A673 (cell line): ENCODE measurements around the gene RRM2. TPM values are rescaled to one million over a fixed set of nuclear protein-coding genes. Genes with fewer than 3 reads are reported as not detected.

ENCODE experiments used
- BruUV-seq: library from RNA; stranded (reverse); fragments of 400-500 nt; replicated peaks from 2 replicates; lab custom pipeline; 2021; lab: Mats Ljungman, UMichigan
- CTCF ChIA-PET: fragments of 300-600 bp; sonication (Branson Sonifier 250); formaldehyde crosslinking; loops from one replicate; lab custom pipeline; 2022; ENCODE audit warnings: antibody characterized with exemption; lab: Charles Lee
- POLR2A ChIA-PET: fragments of 300-600 bp; sonication (Branson Sonifier 250); formaldehyde crosslinking; loops from one replicate; lab custom pipeline; 2022; ENCODE audit warnings: antibody characterized with exemption; ENCODE audit not compliant: low non-redundant PET; lab: Charles Lee
- DNase-seq: peaks from one replicate; pipeline ENCODE4 v3.0.0-alpha.2; 2015; ENCODE audit warnings: low spot score
- H3K27ac ChIP-seq: fragments of 200-600 bp; sonication (generic); 2 replicates; pipeline ENCODE4 v1.5.1; 2016; ENCODE audit warnings: mixed run types, low read depth, mild to moderate bottlenecking, mixed read lengths, antibody characterized with exemption, low read length; ENCODE audit not compliant: poor library complexity, severe bottlenecking
- H3K27me3 ChIP-seq: fragments of 200-600 bp; sonication (generic); replicated peaks from 2 replicates; pipeline ENCODE4 v1.6.1; 2017; ENCODE audit warnings: mixed run types, low read depth, mild to moderate bottlenecking, mixed read lengths, antibody characterized with exemption, low read length; ENCODE audit not compliant: insufficient read depth, poor library complexity
- H3K36me3 ChIP-seq: fragments of 200-600 bp; sonication (generic); 2 replicates; pipeline ENCODE4 v1.6.1; 2016; ENCODE audit warnings: mixed run types, mild to moderate bottlenecking, mixed read lengths, antibody characterized with exemption, low read length; ENCODE audit not compliant: insufficient read depth, poor library complexity, severe bottlenecking
- H3K4me1 ChIP-seq: fragments of 200-600 bp; sonication (generic); 2 replicates; pipeline ENCODE4 v1.6.1; 2017; ENCODE audit warnings: mixed run types, mild to moderate bottlenecking, mixed read lengths, antibody characterized with exemption, low read length; ENCODE audit not compliant: insufficient read depth, poor library complexity, severe bottlenecking
- H3K4me3 ChIP-seq: fragments of 200-600 bp; sonication (generic); 2 replicates; pipeline ENCODE4 v1.5.1; 2016; ENCODE audit warnings: low read depth, mixed run types, mild to moderate bottlenecking, mixed read lengths, low read length; ENCODE audit not compliant: poor library complexity, severe bottlenecking
- H3K9me3 ChIP-seq: fragments of 200-600 bp; sonication (generic); 2 replicates; pipeline ENCODE4 v1.6.1; 2016; ENCODE audit warnings: mixed run types, low read depth, mild to moderate bottlenecking, mixed read lengths, antibody characterized with exemption, low read length; ENCODE audit not compliant: poor library complexity, severe bottlenecking
- CTCF ChIP-seq: fragments of 300-800, 200-600 bp; sonication (generic); conservative IDR thresholded peaks from 2 replicates; pipeline ENCODE4 v1.5.1; 2017; ENCODE audit warnings: low read depth, mild to moderate bottlenecking, antibody characterized with exemption, low read length, moderate library complexity, mixed read lengths
- EZH2 ChIP-seq: fragments of 200-600 bp; sonication (generic); IDR thresholded peaks from 2 replicates; pipeline ENCODE4 v1.6.1; 2017; ENCODE audit warnings: borderline replicate concordance, low read depth, mild to moderate bottlenecking, mixed read lengths, antibody characterized with exemption, low read length; ENCODE audit not compliant: poor library complexity, severe bottlenecking
- intact Hi-C: fragments of 100-400 bp; cut with micrococcal nuclease; formaldehyde crosslinking; loops from one replicate; pipeline ENCODE4 v1.10.0; 2022; ENCODE audit not compliant: unreplicated experiment
- total RNA-seq: library from RNA; stranded (reverse); gene quantifications from 2 replicates; pipeline ENCODE4 v1.2.3, GENCODE V29; 2021

The RRM2 gene
- total RNA-seq, 1 experiment from 2014 or later, result 486 TPM

DNA sequence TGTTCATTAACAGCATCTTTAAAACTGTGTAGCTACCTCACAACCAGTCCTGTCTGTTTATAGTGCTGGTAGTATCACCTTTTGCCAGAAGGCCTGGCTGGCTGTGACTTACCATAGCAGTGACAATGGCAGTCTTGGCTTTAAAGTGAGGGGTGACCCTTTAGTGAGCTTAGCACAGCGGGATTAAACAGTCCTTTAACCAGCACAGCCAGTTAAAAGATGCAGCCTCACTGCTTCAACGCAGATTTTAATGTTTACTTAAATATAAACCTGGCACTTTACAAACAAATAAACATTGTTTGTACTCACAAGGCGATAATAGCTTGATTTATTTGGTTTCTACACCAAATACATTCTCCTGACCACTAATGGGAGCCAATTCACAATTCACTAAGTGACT lies 7.0 kb downstream of the RRM2 start:
- intact Hi-C loops, result no loop called here

GRCh38 chr2:10132043-10132575 lies 9.6 kb downstream of the RRM2 start:
- H3K27ac ChIP-seq, result no peak overlapping the region
- POLR2A ChIA-PET, result no interaction called here
- no peak overlapping the region for H3K4me3 ChIP-seq
- H3K4me1 ChIP-seq, result no peaks in the 10 kb centered on the region
- H3K36me3 ChIP-seq, result peaks cover 49% of the 10 kb centered on the region
- CTCF ChIA-PET, result no interaction called here
- H3K27me3 ChIP-seq, result no peaks in the 10 kb centered on the region
- intact Hi-C loops, result no loop called here
- H3K9me3 ChIP-seq, result no peaks in the 10 kb centered on the region
- BruUV-seq, result no TSS peak
- no peak for DNase-seq
- TF ChIP-seq CTCF (no peak), EZH2 (no peak)

More for the DNA sequence above, 7.0 kb downstream of the RRM2 start:
- Histone ChIP-seq H3K4me3 (no peak overlapping the region), H3K4me1 (peaks cover 12% of the 10 kb centered on the region), H3K9me3 (no peaks in the 10 kb centered on the region), H3K36me3 (peaks cover 75% of the 10 kb centered on the region), H3K27ac (no peak overlapping the region), H3K27me3 (no peaks in the 10 kb centered on the region)
- POLR2A ChIA-PET, result no interaction called here
- no peak for DNase-seq
- CTCF ChIA-PET, result no interaction called here
- no TSS peak for BruUV-seq
- TF ChIP-seq EZH2 (no peak), CTCF (no peak)

DNA sequence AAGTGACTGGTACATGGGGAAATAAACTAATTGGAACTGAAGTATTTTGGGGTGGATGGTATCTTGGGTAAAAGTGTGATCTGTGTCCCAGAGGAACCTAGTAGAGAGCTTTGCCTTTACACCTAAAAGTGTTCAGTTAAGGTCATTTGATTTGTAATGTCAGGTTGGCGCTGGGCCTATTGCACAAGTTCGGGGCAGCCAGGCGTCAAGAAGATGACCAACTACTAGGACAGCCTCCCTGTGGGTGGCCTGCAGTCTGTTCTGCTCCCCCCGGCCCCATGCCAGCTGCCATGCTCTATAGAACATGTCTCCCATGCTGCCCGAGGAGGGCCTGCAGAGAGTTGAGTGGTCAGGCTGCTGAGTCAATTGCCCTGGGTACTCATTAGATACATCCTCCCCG lies 10.1 kb downstream of the RRM2 start:
- intact Hi-C loops, result no loop called here
- TF ChIP-seq CTCF, result no peak
- TF ChIP-seq EZH2, result no peak
- no TSS peak for BruUV-seq
- peaks cover 44% of the 10 kb centered on the region for H3K36me3 ChIP-seq
- no peak for DNase-seq
- H3K4me3 ChIP-seq, result no peak overlapping the region
- no peaks in the 10 kb centered on the region for H3K4me1 ChIP-seq
- no peaks in the 10 kb centered on the region for H3K9me3 ChIP-seq
- no peak overlapping the region for H3K27ac ChIP-seq
- ChIA-PET CTCF (no interaction called here), POLR2A (no interaction called here)
- H3K27me3 ChIP-seq, result no peaks in the 10 kb centered on the region
